ENCODE data around the gene MMEL1.
"Not testable (repeated sequence)": the region's sequence is repeated elsewhere in the genome, so short reads cannot be mapped to it uniquely, and the experiment has no call there.

DNA sequence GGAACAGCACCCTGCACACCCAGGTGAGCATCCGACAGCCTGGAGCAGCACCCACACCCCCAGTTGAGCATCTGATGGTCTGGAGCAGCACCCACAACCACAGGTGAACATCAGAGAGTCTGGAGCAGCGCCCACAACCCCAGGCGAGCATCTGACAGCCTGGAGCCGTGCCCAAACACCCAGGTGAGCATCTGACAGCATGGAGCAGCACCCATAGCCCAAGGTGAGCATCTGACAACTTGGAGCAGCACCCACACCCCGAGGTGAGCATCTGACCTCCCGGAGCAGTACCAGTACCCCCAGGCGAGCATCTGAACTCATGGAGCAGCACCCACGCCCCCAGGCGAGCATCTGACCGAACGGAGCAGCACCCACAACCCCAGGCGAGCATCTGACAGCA lies 24.3 kb upstream of the MMEL1 start:
- TF ChIP-seq POLR2AphosphoS5, POLR2A (IDR thresholded peaks at IDR 0.05): not testable (repeated sequence)
- TF ChIP-seq, protein P1, sequence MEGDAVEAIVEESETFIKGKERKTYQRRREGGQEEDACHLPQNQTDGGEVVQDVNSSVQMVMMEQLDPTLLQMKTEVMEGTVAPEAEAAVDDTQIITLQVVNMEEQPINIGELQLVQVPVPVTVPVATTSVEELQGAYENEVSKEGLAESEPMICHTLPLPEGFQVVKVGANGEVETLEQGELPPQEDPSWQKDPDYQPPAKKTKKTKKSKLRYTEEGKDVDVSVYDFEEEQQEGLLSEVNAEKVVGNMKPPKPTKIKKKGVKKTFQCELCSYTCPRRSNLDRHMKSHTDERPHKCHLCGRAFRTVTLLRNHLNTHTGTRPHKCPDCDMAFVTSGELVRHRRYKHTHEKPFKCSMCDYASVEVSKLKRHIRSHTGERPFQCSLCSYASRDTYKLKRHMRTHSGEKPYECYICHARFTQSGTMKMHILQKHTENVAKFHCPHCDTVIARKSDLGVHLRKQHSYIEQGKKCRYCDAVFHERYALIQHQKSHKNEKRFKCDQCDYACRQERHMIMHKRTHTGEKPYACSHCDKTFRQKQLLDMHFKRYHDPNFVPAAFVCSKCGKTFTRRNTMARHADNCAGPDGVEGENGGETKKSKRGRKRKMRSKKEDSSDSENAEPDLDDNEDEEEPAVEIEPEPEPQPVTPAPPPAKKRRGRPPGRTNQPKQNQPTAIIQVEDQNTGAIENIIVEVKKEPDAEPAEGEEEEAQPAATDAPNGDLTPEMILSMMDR (IDR thresholded peaks at IDR 0.05), result not testable (repeated sequence)

Data from prostate gland (tissue), 2 donors.